GM12874 (cell line): Measurements from ENCODE around the gene ST6GALNAC2.

Source experiments
- CTCF ChIP-seq: IDR thresholded peaks from 2 replicates; pipeline ENCODE4 v1.5.1; 2011; ENCODE audit warnings: low read depth, mild to moderate bottlenecking, control low read depth, low read length, moderate library complexity; ENCODE audit not compliant: insufficient read depth

The ST6GALNAC2 gene

GRCh38 chr17:76540381-76541300 is 45.0 kb downstream of the ST6GALNAC2 start:
- no peak for TF ChIP-seq CTCF

GRCh38 chr17:76539631-76540271 is 45.9 kb downstream of the ST6GALNAC2 start, which contains the start of gene PRCD:
PRCD (plus strand) TSS chr17:76540044; CDS start chr17:76540142, 98 bp downstream.
- peak; percentile 17; the same call in 1 of the 2 replicates for TF ChIP-seq CTCF

- no peak for TF ChIP-seq CTCF
Measured at GRCh38 chr17:76538941-76539570, 46.6 kb downstream of the ST6GALNAC2 start.

GRCh38 chr17:76538281-76538931 is 47.3 kb downstream of the ST6GALNAC2 start:
- no peak for TF ChIP-seq CTCF

GRCh38 chr17:76537578-76538280 is 47.9 kb downstream of the ST6GALNAC2 start, which contains the start of gene CYGB:
CYGB (minus strand) TSS chr17:76537709; CDS start chr17:76537542, 167 bp downstream.
- no peak for TF ChIP-seq CTCF

- no peak for TF ChIP-seq CTCF
Measured at GRCh38 chr17:76537288-76537577, 48.4 kb downstream of the ST6GALNAC2 start.
